K562 (cell line): ENCODE data around the gene WDR81. TPM values are rescaled to one million over a fixed set of nuclear protein-coding genes. Genes with fewer than 3 reads are reported as not detected.
"Not testable (repeated sequence)": the region's sequence is repeated elsewhere in the genome, so short reads cannot be mapped to it uniquely, and the experiment has no call there.

ENCODE experiments used
- ATAC-seq: fragments of 200-7000 bp; cut with Tn5 transposase; 3 replicates; pipeline ENCODE4 v1.9.1; 2020; ENCODE audit warnings: moderate library complexity
- BruUV-seq: library from RNA; stranded (reverse); fragments of 400-500 nt; replicated peaks from 2 replicates; lab custom pipeline; 2021; lab: Mats Ljungman, UMichigan
- CTCF ChIA-PET: fragments of 300-600 bp; formaldehyde crosslinking; extraction: SDS; loops from one replicate; lab custom pipeline; 2021; ENCODE audit warnings: low intra/inter-chr PET ratio; lab: Yijun Ruan, JAX
- POLR2A ChIA-PET: fragments of 300-600, 350-650 bp; sonication (Branson Sonifier 250); formaldehyde crosslinking; extraction: SDS; loops from one replicate; lab custom pipeline; 2021; ENCODE audit warnings: antibody characterized with exemption, inconsistent platforms; lab: Yijun Ruan, JAX
- DNase-seq, 4 experiments: peaks; one replicate each; pipeline versions ENCODE4 v3.0.0 to v3.0.0-alpha.2; 2011 to 2018; ENCODE audit warnings: low spot score in 3 of 4, mixed read lengths in 3 of 4; ENCODE audit errors: extremely low read depth in 1 of 4
- FAIRE-seq: peaks from 2 replicates; lab custom pipeline; 2011; peaks lifted over from hg19 to GRCh38; lab: Jason Lieb, UNC
- H2AFZ ChIP-seq: 2 replicates; pipeline ENCODE4 v1.6.0; 2011; ENCODE audit warnings: low read depth, low read length, control low read depth, inconsistent platforms
- H3K27ac ChIP-seq: fragments of 200-600 bp; 3 replicates; pipeline ENCODE4 v1.8.0; 2011; ENCODE audit warnings: low read depth, mild to moderate bottlenecking, control low read depth, inconsistent platforms, low read length, moderate library complexity, mixed read lengths; ENCODE audit errors: extremely low read depth
- H3K27me3 ChIP-seq, 2 experiments: fragments of 300-600 bp in 1 of 2; 2 replicates in 1 of 2; 3 replicates in 1 of 2; pipeline versions ENCODE4 v1.6.0 to v1.8.0; 2011; ENCODE audit warnings: inconsistent platforms in 2 of 2, low read length in 2 of 2, mild to moderate bottlenecking in 1 of 2, mixed read lengths in 1 of 2, moderate library complexity in 1 of 2; ENCODE audit not compliant: control insufficient read depth in 2 of 2, insufficient read depth in 2 of 2
- H3K36me3 ChIP-seq: fragments of 300-600 bp; 3 replicates; pipeline ENCODE4 v1.8.0; 2011; ENCODE audit warnings: mild to moderate bottlenecking, low read length, inconsistent platforms; ENCODE audit not compliant: control insufficient read depth, insufficient read depth
- H3K4me1 ChIP-seq, 2 experiments: fragments of 200-600 bp in 1 of 2; replicated peaks in 1 of 2; 2 replicates in 1 of 2; 3 replicates in 1 of 2; pipeline versions ENCODE4 v1.5.1 to v1.8.0; 2011; ENCODE audit warnings: inconsistent platforms in 2 of 2, low read length in 2 of 2, mild to moderate bottlenecking in 1 of 2, mixed read lengths in 1 of 2, moderate library complexity in 1 of 2; ENCODE audit not compliant: control insufficient read depth in 2 of 2, insufficient read depth in 2 of 2
- H3K4me2 ChIP-seq: 2 replicates; pipeline ENCODE4 v1.6.1; 2011; ENCODE audit warnings: low read length, control low read depth, inconsistent platforms, mixed read lengths; ENCODE audit not compliant: insufficient read depth
- H3K4me3 ChIP-seq: fragments of 200-600 bp; sonication (generic), shearing (Covaris generic); 2 replicates; pipeline ENCODE4 v1.5.1; 2016; ENCODE audit warnings: control low read depth, inconsistent platforms
- H3K79me2 ChIP-seq: fragments of 200-600 bp; 3 replicates; pipeline ENCODE4 v1.8.0; 2011; ENCODE audit warnings: low read length, inconsistent platforms; ENCODE audit not compliant: control insufficient read depth, insufficient read depth
- H3K9ac ChIP-seq, 2 experiments: 2 replicates each; pipeline versions ENCODE4 v1.6.0 to v1.6.1; 2011; ENCODE audit warnings: low read depth in 2 of 2, low read length in 2 of 2, control low read depth in 1 of 2, inconsistent platforms in 1 of 2, mild to moderate bottlenecking in 1 of 2, mixed read lengths in 1 of 2; ENCODE audit not compliant: insufficient read depth in 1 of 2
- H3K9me1 ChIP-seq: one replicate; pipeline ENCODE4 v1.6.0; 2011; ENCODE audit warnings: inconsistent platforms, mild to moderate bottlenecking, low read length, moderate library complexity; ENCODE audit not compliant: control insufficient read depth, insufficient read depth
- H3K9me3 ChIP-seq: replicated peaks from 2 replicates; pipeline ENCODE4 v1.5.1; 2011; ENCODE audit warnings: low read depth, low read length, inconsistent platforms; ENCODE audit not compliant: control insufficient read depth, insufficient read depth
- H4K20me1 ChIP-seq: replicated peaks from 2 replicates; pipeline ENCODE4 v1.6.1; 2011; ENCODE audit warnings: low read length, inconsistent platforms, mixed read lengths; ENCODE audit not compliant: control insufficient read depth, insufficient read depth
- BCL6 ChIP-seq: fragments of 250-450 bp; sonication (Bioruptor Pico); IDR thresholded peaks from 2 replicates; pipeline ENCODE4 v1.4.0; 2020
- CBFA2T3 ChIP-seq: fragments of 450-650 bp; IDR thresholded peaks from 2 replicates; pipeline ENCODE4 v1.6.1; 2017
- HMG20B ChIP-seq: fragments of 250-450 bp; sonication (Bioruptor Pico); IDR thresholded peaks from 2 replicates; pipeline ENCODE4 v1.5.0; 2021; ENCODE audit warnings: mild to moderate bottlenecking
- KDM1A ChIP-seq, 2 experiments: fragments of 450-650 bp; IDR thresholded peaks; 2 replicates each; pipeline ENCODE4 v1.6.1; 2016; ENCODE audit warnings: mild to moderate bottlenecking in 2 of 2
- MTA3 ChIP-seq: fragments of 450-650 bp; formaldehyde crosslinking; IDR thresholded peaks from 2 replicates; pipeline ENCODE4 v1.6.1; 2017; ENCODE audit warnings: mild to moderate bottlenecking, borderline replicate concordance
- NFIC ChIP-seq: fragments of 450-650 bp; IDR thresholded peaks from 2 replicates; pipeline ENCODE4 v1.6.1; 2017; ENCODE audit warnings: mild to moderate bottlenecking, inconsistent platforms
- SOX6 ChIP-seq: fragments of 450-650 bp; IDR thresholded peaks from 2 replicates; pipeline ENCODE4 v1.6.1; 2014; ENCODE audit warnings: mild to moderate bottlenecking
- ZNF445 ChIP-seq: fragments of 250-450 bp; sonication (Bioruptor Pico); IDR thresholded peaks from 2 replicates; pipeline ENCODE4 v1.4.0; 2020; ENCODE audit warnings: low read depth, mild to moderate bottlenecking, moderate library complexity
- WGBS: fragments of 100-300 bp; shearing (Covaris generic); methylation state at CpG from one replicate; pipeline ENCODE4 v1.1.6; 2016; ENCODE audit warnings: low coverage, mixed read lengths; ENCODE audit not compliant: insufficient coverage; ENCODE audit errors: missing lambda C conversion rate; 5-methylcytosine and 5-hydroxymethylcytosine counted together
- in situ Hi-C: fragments of 300-500 bp; cut with MboI; formaldehyde crosslinking; loops from 4 replicates; pipeline ENCODE4 v1.15.0; 2018; ENCODE audit warnings: inconsistent platforms, mixed read lengths
- intact Hi-C: fragments of 100-400 bp; cut with micrococcal nuclease; formaldehyde crosslinking; loops from 2 replicates; pipeline ENCODE4 v1.14.2; 2022
- polyA plus RNA-seq, 8 experiments: library from polyadenylated mRNA; depleted of rRNA in 4 of 8; stranded (reverse) in 5 of 8; unstranded in 3 of 8; fragments of >200 nt; fragmentation: Nextera tagmentation in 2 of 8; fragmentation: Illumina TruSeq in 1 of 8; extraction: Ambion mirVana in 2 of 8; extraction: Trizol in 1 of 8; gene quantifications; 2 replicates each; pipeline versions ENCODE4 v1.2.1 to v1.2.3, GENCODE V29; 2011 to 2014; ENCODE audit warnings: inconsistent platforms in 1 of 8, missing spikeins in 1 of 8
- total RNA-seq, 7 experiments: library from RNA; depleted of rRNA in 6 of 7; stranded (reverse); fragments of >200 nt in 6 of 7; fragmentation: Illumina TruSeq in 2 of 7; extraction: Trizol in 2 of 7; gene quantifications; 2 replicates each; pipeline versions ENCODE4 v1.2.1 to v1.2.3, GENCODE V29; 2011 to 2021; ENCODE audit warnings: low replicate concordance in 1 of 7
- TF ChIP-seq, protein P1 (sequence below), 2 experiments: fragments of 450-650 bp; IDR thresholded peaks; 2 replicates each; pipeline ENCODE4 v1.6.1; 2016
- TF ChIP-seq, protein P2 (sequence below): fragments of 450-650 bp; IDR thresholded peaks from 2 replicates; pipeline ENCODE4 v1.6.1; 2014; ENCODE audit warnings: low read depth, mild to moderate bottlenecking, moderate library complexity, borderline replicate concordance

WDR81 gene
- total and polyA plus RNA-seq, 9 of the 15 experiments (the other 6 are each of a cell fraction or from before 2014, with no cell fraction given) = 0.01 to 17.1 (median 3.3) TPM

DNA sequence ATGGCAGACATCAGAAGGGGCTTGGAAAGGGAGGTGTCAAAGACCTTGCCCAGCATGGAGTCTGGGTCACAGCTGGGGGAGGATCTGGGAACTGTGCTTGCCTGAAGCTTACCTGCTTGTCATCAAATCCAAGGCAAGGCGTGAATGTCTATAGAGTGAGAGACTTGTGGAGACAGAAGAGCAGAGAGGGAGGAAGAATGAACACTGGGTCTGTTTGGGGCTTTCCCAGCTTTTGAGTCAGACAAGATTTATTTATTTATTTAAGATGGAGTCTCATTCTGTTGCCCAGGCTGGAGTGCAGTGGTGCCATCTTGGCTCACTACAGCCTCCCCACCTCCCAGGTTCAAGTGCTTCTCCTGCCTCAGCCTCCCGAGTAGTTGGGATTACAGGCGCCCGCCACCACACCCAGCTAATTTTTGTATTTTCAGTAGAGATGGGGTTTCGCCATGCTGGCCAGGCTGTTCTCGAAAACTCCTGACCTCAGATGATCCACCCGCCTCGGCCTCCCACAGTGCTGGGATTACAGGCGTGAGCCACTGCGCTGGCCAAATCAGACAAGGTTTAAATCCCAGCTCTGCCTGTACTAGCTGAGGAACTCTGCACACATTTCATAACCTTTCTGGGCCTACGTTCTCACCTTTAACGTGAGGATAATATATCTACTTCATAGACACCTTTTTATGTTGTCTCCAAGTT lies 48.6 kb downstream of the WDR81 start:
- H4K20me1 ChIP-seq, H2AFZ ChIP-seq, DNase-seq, H3K9me1 ChIP-seq, H3K9me3 ChIP-seq, BruUV-seq, H3K4me3 ChIP-seq, in situ Hi-C loops, intact Hi-C loops, H3K4me2 ChIP-seq, H3K79me2 ChIP-seq, CTCF ChIA-PET, H3K27me3 ChIP-seq, FAIRE-seq: not testable (repeated sequence)
- Histone ChIP-seq H3K4me1 (peaks cover 4 to 12% of the 10 kb centered on the region in 2 experiments; a peak in 3 of 5 replicates), H3K9ac (0 out of 4 replicates have a peak overlapping the region, but pooled peaks of 1 of the 2 experiments have one; percentile 68), H3K27ac (peak overlapping the region; percentile 3; the same call in 1 of the 3 replicates), H3K36me3 (peaks cover 45% of the 10 kb centered on the region)
- 45% methylated on average over 10 of the region's 12 CpGs for WGBS
- TF ChIP-seq KDM1A (IDR thresholded peaks at IDR 0.05) = peak in 1 of 2 experiments; percentile 47; a peak in 2 of 4 replicates
- ATAC-seq = peak; percentile 39
- POLR2A ChIA-PET = interaction anchor here (1.1 to 3.4 kb wide), 3 partner anchors 10 to 56 kb away, joined by 3 to 21 read pairs (median 4); partner anchors contain the start of gene SERPINF1

DNA sequence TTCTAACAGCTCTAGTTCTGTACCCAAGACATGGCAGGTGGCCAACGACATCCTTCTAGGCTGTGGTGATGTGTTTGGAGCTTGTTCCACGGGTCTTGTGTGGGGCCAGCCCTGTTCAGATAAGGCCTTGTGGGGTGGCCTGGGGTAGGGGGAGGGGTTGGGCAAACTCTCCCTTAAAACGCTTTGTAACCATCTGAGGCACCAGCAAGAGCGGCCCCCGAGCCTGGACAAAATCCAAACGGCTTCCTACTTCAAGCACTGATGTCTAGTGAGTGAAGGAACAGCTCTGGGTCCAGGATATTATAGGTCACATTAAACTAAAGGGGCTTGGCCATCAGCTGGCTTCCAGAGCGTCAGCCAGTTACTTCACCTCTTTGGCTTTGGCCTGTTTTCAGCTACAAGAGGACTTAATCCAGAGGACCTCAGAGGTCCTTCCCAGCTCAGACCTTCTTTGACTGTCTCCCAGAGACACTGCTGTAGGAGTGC lies 49.2 kb downstream of the WDR81 start:
- no peaks in the 10 kb centered on the region for H3K79me2 ChIP-seq
- FAIRE-seq = peak; percentile 32
- no peaks in the 10 kb centered on the region; the same call in 1 of the 2 replicates for H4K20me1 ChIP-seq
- no peaks in the 10 kb centered on the region for H3K9me3 ChIP-seq
- H3K4me1 ChIP-seq = peaks cover 4 to 12% of the 10 kb centered on the region in 2 experiments; a peak in 3 of 5 replicates
- peak; percentile 69 for ATAC-seq
- H3K4me2 ChIP-seq = no peak overlapping the region
- peaks cover 51% of the 10 kb centered on the region for H3K36me3 ChIP-seq
- peak overlapping the region; percentile 3; the same call in 1 of the 3 replicates for H3K27ac ChIP-seq
- ChIA-PET CTCF (no interaction called here), POLR2A (interaction anchor here (1.1 to 3.4 kb wide), 3 partner anchors 11 to 56 kb away, joined by 3 to 21 read pairs (median 4); partner anchors contain the start of gene SERPINF1)
- 10% methylated on average over 7 of the region's 7 CpGs for WGBS
- no peaks in the 10 kb centered on the region for H3K9me1 ChIP-seq
- H3K27me3 ChIP-seq = no peaks in the 10 kb centered on the region
- TF ChIP-seq MTA3 (no peak), NFIC (peak; percentile 73), CBFA2T3 (peak; percentile 18), HMG20B (CRISPR knock-in tag) (no peak), ZNF445 (no peak), SOX6 (no peak), BCL6 (CRISPR knock-in tag) (no peak)
- TF ChIP-seq, protein P1, sequence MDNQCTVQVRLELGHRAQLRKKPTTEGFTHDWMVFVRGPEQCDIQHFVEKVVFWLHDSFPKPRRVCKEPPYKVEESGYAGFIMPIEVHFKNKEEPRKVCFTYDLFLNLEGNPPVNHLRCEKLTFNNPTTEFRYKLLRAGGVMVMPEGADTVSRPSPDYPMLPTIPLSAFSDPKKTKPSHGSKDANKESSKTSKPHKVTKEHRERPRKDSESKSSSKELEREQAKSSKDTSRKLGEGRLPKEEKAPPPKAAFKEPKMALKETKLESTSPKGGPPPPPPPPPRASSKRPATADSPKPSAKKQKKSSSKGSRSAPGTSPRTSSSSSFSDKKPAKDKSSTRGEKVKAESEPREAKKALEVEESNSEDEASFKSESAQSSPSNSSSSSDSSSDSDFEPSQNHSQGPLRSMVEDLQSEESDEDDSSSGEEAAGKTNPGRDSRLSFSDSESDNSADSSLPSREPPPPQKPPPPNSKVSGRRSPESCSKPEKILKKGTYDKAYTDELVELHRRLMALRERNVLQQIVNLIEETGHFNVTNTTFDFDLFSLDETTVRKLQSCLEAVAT (IDR thresholded peaks at IDR 0.05) = no peak
- TF ChIP-seq, protein P2, sequence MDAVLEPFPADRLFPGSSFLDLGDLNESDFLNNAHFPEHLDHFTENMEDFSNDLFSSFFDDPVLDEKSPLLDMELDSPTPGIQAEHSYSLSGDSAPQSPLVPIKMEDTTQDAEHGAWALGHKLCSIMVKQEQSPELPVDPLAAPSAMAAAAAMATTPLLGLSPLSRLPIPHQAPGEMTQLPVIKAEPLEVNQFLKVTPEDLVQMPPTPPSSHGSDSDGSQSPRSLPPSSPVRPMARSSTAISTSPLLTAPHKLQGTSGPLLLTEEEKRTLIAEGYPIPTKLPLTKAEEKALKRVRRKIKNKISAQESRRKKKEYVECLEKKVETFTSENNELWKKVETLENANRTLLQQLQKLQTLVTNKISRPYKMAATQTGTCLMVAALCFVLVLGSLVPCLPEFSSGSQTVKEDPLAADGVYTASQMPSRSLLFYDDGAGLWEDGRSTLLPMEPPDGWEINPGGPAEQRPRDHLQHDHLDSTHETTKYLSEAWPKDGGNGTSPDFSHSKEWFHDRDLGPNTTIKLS = no peak
- intact Hi-C loops (no loop called here), in situ Hi-C loops (no loop called here)
- H3K4me3 ChIP-seq = no peak overlapping the region
- peak; percentile 33 to 60 (median 52) for DNase-seq
- H2AFZ ChIP-seq = no peak overlapping the region
- 0 out of 4 replicates have a peak overlapping the region, but pooled peaks of 1 of the 2 experiments have one; percentile 68 for H3K9ac ChIP-seq
- no TSS peak for BruUV-seq
